ENCODE results near the gene RAB34.

GRCh38 chr17:28688481-28688880 is 29.2 kb downstream of the RAB34 start:
- TF ChIP-seq CTCF (IDR thresholded peaks at IDR 0.05), result no peak
- no peak for TF ChIP-seq POLR2A (IDR thresholded peaks at IDR 0.05)

Data from esophagus squamous epithelium (tissue), 4 donors.